Hepatic stellate cell (primary cell): Measurements from ENCODE around the gene PNPLA6.
"Not testable (repeated sequence)": the region's sequence is repeated elsewhere in the genome, so short reads cannot be mapped to it uniquely, and the experiment has no call there.

Source experiments
- DNase-seq: peaks from one replicate; pipeline ENCODE4 v3.0.0; 2011; ENCODE audit warnings: low spot score

The PNPLA6 gene

DNA sequence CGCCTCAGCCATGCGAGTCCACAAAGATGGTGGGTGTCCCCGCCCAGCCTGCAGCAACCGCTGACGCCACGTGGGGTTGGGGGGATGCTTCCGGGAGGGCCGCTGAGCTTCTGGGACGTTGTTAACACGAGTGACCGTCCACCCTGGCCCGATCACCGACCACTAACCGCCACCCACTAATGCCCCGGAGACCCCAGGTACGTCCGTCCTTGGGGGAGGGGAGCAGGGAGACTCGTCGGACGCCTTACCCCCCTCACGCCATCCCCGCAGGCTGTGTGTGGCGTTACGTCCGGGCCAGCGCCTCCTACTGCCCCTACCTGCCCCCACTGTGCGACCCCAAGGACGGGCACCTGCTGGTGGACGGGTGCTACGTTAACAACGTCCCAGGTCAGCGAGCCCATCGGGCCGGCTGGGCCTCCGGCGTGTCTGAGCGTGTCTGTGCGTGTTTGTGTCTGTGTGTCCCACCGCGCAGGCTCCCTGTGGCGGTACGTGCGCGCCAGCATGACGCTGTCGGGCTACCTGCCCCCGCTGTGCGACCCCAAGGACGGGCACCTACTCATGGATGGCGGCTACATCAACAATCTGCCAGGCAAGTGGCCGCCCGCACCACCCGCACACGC lies 21.3 kb downstream of the PNPLA6 start:
- DNase-seq, result no peak

DNA sequence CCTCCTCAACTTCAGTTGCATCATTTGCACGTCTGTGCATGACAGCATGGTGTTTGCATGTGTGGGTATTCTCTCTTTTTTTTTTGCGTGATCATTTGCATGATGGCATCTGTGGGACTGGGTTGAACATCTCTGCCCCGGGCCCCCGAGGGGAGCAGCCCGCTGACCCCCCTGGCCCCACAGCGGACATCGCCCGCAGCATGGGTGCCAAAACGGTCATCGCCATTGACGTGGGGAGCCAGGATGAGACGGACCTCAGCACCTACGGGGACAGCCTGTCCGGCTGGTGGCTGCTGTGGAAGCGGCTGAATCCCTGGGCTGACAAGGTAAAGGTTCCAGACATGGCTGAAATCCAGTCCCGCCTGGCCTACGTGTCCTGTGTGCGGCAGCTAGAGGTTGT lies 23.1 kb downstream of the PNPLA6 start:
- DNase-seq, result no peak

DNA sequence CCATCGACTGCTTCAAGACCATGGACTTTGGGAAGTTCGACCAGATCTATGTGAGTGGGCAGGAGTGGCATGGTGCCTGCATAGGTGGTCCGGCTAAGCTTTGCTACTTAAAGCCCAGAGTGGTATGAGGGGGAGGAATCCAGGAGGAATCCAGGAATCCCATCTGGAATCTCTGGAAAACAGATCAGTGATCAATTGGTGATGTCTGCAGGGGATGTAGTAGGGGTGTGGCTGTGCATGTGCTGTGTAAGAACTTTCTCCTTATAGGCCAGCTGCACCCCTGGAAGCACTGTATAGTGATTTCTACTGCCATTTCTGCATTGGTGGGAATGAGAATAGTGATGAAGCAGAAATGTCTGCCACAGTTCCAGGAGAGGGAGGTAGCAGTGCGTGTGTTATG lies 23.6 kb downstream of the PNPLA6 start:
- DNase-seq, result no peak

DNA sequence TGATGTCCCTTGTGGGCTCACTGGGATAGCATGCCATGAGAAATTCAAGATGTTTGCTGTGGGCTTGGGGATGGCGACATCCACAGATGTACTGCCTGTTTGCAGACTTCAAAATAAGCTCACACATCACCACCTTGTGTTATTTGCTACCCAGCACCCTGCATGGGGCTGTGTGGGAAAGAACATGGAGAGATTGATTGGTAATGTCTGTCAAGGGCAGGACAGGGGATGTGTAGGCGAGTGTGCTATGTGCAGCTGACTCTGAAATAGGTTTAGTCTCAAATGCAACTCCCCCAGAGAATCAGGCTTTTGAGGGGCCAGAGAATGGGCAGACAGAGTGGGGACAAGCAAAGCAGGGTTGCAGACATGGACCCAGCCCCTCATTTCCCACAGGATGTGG lies 24.7 kb downstream of the PNPLA6 start:
- DNase-seq, result no peak

DNA sequence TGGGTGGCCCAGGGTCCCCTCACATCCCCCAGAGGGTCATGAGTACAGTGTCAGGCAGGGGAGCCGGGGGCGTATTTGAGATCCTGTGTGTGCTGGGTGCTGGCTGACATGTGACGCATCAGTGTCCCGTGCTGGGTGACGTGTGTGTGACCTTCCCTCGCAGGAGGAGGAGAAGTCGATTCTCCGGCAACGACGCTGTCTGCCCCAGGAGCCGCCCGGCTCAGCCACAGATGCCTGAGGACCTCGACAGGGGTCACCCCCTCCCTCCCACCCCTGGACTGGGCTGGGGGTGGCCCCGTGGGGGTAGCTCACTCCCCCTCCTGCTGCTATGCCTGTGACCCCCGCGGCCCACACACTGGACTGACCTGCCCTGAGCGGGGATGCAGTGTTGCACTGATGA lies 25.8 kb downstream of the PNPLA6 start:
- DNase-seq, result no peak

DNA sequence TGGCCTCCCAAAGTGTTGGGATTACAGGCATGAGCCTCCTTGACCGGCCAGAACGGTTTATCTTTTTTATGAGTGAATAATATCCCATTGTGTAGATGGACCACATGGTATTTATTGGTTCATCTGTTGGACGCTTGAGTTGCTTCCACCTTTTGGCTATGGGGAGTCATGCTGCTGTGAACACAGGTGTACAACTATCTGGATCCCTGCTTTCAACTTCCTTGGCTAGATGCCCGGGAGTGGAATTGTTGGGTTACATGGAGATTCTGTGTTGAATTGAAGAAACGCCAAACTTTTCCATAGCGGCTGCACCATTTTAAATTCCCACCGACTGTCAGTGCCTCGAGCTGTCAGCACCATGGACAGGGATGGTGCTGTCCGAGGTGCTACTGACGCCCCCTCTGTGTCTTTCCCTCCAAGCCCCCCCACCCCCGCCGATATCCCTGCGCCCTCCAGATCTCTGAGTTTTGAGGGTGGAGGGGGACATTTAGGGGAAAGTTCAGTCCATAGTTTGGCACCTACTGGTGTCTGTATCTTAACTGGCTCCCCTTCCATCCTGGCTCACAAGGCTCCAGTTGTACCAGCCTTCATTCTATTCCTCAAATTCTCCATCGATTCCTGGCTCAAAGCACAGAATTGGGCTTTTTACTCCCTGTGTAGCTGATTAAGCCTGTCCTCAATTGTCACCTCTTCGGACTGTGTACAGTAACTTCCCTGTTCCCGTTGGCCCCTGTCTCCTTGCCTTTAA lies 27.3 kb downstream of the PNPLA6 start:
- DNase-seq, result no peak

DNA sequence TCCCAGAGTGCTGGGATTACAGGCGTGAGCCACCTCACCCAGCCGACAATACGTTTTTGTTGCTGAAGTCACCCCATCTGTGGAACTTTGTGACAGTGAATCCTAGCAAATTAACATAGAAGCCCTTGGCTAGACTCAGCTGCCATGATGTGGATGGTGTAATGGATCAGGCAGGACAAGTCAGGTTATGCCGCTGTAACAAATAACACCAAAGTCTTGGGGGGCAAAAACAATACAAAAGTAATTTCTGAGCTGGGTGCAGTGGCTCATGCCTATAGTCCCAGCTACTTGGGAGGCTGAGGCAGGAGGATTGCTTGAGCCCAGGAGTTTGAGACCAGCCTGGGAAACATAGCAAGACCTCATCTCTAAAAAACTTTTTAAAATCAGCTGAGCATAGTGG lies 29.3 kb downstream of the PNPLA6 start:
- DNase-seq, result no peak

GRCh38 chr19:7565332-7565731 lies 29.8 kb downstream of the PNPLA6 start:
- no peak for DNase-seq

GRCh38 chr19:7570761-7571160 lies 35.2 kb downstream of the PNPLA6 start:
- no peak for DNase-seq

DNA sequence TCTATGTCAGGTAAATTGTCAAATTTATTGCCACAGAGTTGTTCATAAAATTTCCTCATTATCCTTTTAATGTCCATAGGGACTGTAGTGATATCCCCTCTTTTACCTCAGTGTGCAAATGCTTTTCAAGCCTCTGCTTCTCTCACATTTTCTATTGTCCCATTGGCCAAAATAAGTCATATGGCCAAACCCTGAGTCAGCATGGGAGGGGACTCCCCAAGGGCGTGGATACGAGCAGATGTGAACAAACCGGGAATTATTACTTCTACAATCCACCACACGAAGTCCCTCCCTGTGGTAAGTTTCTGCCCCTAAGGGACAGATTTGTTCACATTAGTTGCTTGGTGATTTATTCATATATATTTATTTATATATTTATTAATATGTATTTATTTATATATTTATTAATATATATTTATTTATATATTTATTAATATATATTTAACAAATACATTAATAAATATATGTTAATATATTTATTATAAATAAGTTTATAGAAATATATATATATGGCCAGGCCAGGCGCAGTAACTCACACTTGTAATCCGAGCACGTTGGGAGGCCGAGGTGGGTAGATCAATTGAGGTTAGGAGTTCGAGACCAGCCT lies 40.0 kb downstream of the PNPLA6 start:
- no peak for DNase-seq

DNA sequence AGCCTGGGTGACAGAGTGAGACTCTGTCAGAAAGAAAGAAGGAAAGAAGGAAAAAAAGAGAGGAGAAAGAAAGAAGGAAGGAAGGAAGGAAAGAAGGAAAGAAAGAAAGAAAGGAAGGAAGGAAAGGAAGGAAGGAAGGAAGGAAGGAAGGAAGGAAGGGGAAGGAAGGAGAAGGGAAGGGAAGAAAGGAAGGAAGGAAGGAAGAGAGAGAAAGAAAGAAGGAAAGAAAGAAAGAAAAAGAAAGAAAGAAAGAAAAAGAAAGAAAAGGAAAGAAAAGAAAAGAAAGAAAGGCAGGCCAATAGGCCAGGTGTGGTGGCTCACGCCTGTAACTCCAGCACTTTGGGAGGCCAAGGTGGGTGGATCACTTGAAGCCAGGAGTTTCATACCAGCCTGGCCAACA lies 41.9 kb downstream of the PNPLA6 start:
- DNase-seq, result not testable (repeated sequence)

DNA sequence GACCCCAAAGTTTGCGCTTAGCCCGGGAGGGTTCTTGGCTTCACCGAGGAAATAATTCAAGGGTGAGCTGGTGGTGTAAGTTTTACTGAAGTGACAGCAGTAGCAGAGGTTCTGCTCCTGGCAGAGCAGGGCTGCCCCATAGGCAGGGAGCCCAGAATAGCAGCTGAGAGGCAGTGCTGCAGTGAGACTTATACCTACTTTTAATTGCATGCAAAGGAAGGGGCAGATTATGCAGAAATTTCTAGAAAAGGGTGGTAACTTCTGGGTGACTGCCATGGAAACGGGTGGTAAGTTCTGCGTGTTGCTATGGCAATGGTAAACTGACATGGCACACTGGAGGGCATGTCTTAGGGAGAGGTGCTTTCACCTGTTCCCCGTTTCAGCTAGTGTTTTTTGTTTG lies 42.6 kb downstream of the PNPLA6 start:
- no peak for DNase-seq

DNA sequence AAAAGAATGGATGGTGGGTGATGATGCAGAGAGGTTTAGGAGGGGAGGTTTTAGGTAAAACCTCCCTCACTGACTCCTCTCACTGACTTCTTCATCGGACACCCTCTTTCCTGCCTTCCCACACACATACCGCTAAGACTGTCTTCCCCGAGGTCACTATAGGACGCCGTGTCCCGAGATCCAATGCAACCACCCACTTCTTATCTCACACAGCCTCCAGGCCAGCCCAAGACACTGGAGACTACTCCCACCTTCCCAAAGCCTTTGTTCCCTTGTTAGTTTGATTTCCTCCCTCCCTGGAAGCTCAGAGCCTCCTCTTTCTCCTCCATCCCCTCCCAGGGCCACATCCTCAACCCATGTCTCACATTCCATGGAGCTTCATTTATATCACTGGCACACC lies 43.7 kb downstream of the PNPLA6 start:
- no peak for DNase-seq

- no peak for DNase-seq
Observed at GRCh38 chr19:7582446-7582845, 46.9 kb downstream of the PNPLA6 start.

GRCh38 chr19:7589822-7590221 lies 54.3 kb downstream of the PNPLA6 start:
- no peak for DNase-seq

DNA sequence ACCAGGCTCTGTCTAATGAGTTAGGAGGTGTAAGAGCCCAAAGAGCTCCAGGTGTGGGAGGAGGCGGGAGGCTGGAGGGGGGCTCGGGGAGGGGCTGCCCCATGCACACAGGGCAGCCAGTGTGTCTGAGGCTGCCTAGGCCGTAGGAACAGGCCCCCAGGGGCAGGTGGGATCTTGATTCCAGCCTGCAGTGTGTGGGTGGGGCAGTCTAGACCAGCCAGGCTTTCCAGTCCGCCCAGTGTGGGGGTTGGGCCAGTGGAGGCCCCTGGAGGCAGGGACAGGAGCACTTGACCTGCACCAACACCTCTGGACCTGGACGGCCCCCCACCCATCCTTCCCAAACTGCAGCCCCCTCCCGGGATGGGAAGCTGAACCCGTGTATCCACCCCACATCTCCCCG lies 54.7 kb downstream of the PNPLA6 start:
- no peak for DNase-seq

DNA sequence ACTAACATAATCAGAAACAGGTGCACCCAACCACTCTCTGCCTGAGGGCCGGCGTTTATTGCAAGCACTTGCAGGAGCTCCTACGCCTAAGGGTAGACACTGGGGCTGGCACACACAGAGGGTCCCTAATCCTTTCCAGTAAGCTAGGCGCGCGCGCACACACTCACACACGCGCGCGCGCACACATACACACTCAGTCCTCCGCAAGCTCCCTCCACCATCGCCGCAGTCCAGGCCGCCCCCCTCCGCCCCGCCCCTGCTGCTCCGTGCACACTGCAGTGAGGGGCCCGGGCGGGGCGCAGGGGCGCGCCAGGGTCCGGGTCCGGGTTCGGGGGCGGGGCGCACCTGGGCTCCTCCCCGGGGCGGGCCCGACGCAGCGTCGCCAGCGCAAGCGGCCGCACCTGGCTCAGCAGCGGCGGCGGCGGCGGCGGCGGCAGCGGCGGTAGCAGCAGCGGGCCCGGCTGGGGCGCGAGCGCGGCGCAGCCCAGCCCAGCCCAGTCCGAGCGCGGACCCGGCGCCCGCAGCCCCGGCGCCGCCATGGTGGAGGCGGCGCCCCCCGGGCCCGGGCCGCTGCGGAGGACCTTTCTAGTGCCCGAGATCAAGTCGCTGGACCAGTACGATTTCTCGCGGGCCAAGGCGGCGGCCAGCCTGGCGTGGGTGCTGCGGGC lies 60.1 kb downstream of the PNPLA6 start, which contains the start of gene CAMSAP3:
Gene CAMSAP3, plus strand, starts transcription at position 398 of the 668 bp plus-strand sequence. Its CDS starts 140 bp downstream, at position 538.
- DNase-seq, result no peak

GRCh38 chr19:7596211-7596937 lies 60.9 kb downstream of the PNPLA6 start:
- no peak for DNase-seq

- no peak for DNase-seq
Observed at GRCh38 chr19:7597689-7598088, 62.2 kb downstream of the PNPLA6 start.

GRCh38 chr19:7598180-7598579 lies 62.7 kb downstream of the PNPLA6 start:
- no peak for DNase-seq

- no peak for DNase-seq
Observed at GRCh38 chr19:7600721-7601120, 65.2 kb downstream of the PNPLA6 start.

DNA sequence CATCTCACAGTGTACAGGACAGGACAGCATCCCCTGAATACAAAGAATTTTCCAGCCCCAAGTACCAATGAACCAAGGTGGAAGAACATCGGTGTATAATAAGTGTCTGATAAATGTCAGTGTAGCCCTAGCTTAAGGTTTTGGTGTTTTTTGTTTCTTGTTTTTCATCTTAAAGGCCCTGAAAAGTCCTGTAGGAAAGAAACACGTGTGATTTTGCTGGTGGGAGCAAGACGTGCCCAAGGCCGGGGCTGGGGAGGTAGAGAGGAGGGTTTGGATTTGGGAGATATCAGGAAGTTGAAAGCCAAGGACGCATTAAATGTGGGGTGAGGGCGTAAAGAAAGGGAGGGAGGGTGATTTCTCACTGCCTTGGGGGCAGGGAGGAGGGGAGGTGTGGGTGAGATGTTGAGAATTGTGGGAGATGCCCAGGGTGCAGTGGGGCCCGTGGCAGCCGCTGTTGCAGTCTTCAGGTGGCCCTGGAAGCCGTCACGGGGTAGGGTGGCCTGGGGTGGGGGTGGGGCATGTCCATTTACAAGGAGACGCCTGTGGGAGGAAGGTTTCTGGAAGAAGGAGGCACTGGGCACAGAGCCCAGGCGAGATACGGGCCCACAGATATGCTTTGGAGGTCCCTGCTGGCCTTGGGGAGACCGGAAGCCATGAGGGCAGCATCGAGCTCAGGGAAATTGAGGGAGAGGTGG lies 66.9 kb downstream of the PNPLA6 start:
- DNase-seq, result no peak
